ENCODE measurements around the gene CANT1. TPM values are rescaled to one million over a fixed set of nuclear protein-coding genes. Genes with fewer than 3 reads are reported as not detected.
A peak's percentile ranks its signal among the peaks of the same experiment; 100 is the strongest.

Gene CANT1
- total RNA-seq, 3 donors from 2014 or later (not counting 1 experiment from before 2014, with no cell fraction given): 40.0 to 58.8 (median 53.4) TPM

GRCh38 chr17:78996781-78997201 is 12.8 kb downstream of the CANT1 start:
- H3K27me3 ChIP-seq (ENCODE audit: control insufficient read depth, insufficient read depth, low read length): no peaks in the 10 kb centered on the region
- ATAC-seq (no peak), DNase-seq (no peak)
- peaks cover 22 to 40% of the 10 kb centered on the region in 2 donors for H3K4me1 Mint-ChIP-seq
- no peaks in the 10 kb centered on the region for H3K36me3 Mint-ChIP-seq
- no peak overlapping the region for H3K27ac ChIP-seq (ENCODE audit: low read length)
- H3K9me3 ChIP-seq (ENCODE audit: control insufficient read depth, insufficient read depth, low read length): no peaks in the 10 kb centered on the region
- H3K27me3 Mint-ChIP-seq (ENCODE audit: low read depth in 2 of 2): no peaks in the 10 kb centered on the region
- H3K4me3 ChIP-seq (ENCODE audit: low read length): no peak overlapping the region
- no peak overlapping the region for H3K4me3 Mint-ChIP-seq
- no peak overlapping the region for H3K27ac Mint-ChIP-seq
- peaks cover 9% of the 10 kb centered on the region for H3K4me1 ChIP-seq (ENCODE audit: control insufficient read depth, insufficient read depth, low read length)
- intact Hi-C loops (cut with micrococcal nuclease): no loop called here
- H3K36me3 ChIP-seq (ENCODE audit: control insufficient read depth, insufficient read depth, low read length): peaks cover 40% of the 10 kb centered on the region
- no peaks in the 10 kb centered on the region for H3K9me3 Mint-ChIP-seq
- WGBS (ENCODE audit: insufficient coverage): 98% methylated on average over 16 of the region's 16 CpGs
- TF ChIP-seq, protein P1, sequence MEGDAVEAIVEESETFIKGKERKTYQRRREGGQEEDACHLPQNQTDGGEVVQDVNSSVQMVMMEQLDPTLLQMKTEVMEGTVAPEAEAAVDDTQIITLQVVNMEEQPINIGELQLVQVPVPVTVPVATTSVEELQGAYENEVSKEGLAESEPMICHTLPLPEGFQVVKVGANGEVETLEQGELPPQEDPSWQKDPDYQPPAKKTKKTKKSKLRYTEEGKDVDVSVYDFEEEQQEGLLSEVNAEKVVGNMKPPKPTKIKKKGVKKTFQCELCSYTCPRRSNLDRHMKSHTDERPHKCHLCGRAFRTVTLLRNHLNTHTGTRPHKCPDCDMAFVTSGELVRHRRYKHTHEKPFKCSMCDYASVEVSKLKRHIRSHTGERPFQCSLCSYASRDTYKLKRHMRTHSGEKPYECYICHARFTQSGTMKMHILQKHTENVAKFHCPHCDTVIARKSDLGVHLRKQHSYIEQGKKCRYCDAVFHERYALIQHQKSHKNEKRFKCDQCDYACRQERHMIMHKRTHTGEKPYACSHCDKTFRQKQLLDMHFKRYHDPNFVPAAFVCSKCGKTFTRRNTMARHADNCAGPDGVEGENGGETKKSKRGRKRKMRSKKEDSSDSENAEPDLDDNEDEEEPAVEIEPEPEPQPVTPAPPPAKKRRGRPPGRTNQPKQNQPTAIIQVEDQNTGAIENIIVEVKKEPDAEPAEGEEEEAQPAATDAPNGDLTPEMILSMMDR (IDR thresholded peaks at IDR 0.05): no peak

DNA sequence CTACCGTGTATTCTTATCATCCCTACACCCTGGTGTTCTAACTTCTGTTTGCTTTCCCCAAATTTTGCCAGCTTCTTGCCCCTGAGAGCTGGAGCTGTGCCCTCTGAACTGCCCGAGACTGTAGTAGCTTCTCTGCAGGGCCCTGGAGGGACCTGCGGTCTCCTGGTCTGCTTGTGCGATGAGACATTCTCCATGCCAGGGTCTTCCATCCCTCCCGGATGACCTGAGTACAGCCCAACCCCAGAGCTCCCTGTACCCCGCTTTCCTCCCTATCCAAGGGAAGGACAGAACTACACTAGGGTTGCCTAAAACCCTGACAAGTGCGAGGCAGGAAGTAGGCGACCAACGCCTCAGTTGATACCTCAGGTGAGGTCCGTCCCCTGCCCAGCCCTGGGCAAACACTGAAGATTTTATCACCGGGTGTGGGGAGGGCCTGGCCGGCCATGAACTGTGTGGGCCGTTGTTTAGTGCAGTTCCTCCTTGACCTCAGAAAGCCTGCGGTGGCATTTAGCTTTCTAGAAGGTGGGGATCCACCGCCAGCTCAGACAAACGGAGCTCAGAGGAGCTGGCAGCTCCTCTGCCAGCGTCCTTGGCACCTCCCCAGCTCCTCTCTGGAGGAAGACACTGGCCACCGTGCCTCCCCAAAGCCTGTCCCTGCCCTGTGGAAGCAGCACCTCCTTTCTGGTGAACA is 13.7 kb downstream of the CANT1 start:
- ATAC-seq: peak in 1 of 3 donors; percentile 27
- TF ChIP-seq, protein P1 (IDR thresholded peaks at IDR 0.05): no peak
- peaks cover 9% of the 10 kb centered on the region for H3K4me1 ChIP-seq (ENCODE audit: control insufficient read depth, insufficient read depth, low read length)
- H3K27me3 Mint-ChIP-seq (ENCODE audit: low read depth in 2 of 2): no peaks in the 10 kb centered on the region
- no peaks in the 10 kb centered on the region for H3K9me3 Mint-ChIP-seq
- no peak overlapping the region for H3K4me3 Mint-ChIP-seq
- no peaks in the 10 kb centered on the region for H3K9me3 ChIP-seq (ENCODE audit: control insufficient read depth, insufficient read depth, low read length)
- no peak overlapping the region for H3K27ac ChIP-seq (ENCODE audit: low read length)
- intact Hi-C loops (cut with micrococcal nuclease): no loop called here
- H3K27ac Mint-ChIP-seq: peak overlapping the region in 1 of 2 donors; percentile 67
- H3K4me3 ChIP-seq (ENCODE audit: low read length): no peak overlapping the region
- WGBS (ENCODE audit: insufficient coverage): 73% methylated on average over 18 of the region's 18 CpGs
- no peaks in the 10 kb centered on the region for H3K27me3 ChIP-seq (ENCODE audit: control insufficient read depth, insufficient read depth, low read length)
- H3K36me3 Mint-ChIP-seq: no peaks in the 10 kb centered on the region
- no peak for DNase-seq
- H3K36me3 ChIP-seq (ENCODE audit: control insufficient read depth, insufficient read depth, low read length): peaks cover 49% of the 10 kb centered on the region
- H3K4me1 Mint-ChIP-seq: peaks cover 13 to 31% of the 10 kb centered on the region in 2 donors

DNA sequence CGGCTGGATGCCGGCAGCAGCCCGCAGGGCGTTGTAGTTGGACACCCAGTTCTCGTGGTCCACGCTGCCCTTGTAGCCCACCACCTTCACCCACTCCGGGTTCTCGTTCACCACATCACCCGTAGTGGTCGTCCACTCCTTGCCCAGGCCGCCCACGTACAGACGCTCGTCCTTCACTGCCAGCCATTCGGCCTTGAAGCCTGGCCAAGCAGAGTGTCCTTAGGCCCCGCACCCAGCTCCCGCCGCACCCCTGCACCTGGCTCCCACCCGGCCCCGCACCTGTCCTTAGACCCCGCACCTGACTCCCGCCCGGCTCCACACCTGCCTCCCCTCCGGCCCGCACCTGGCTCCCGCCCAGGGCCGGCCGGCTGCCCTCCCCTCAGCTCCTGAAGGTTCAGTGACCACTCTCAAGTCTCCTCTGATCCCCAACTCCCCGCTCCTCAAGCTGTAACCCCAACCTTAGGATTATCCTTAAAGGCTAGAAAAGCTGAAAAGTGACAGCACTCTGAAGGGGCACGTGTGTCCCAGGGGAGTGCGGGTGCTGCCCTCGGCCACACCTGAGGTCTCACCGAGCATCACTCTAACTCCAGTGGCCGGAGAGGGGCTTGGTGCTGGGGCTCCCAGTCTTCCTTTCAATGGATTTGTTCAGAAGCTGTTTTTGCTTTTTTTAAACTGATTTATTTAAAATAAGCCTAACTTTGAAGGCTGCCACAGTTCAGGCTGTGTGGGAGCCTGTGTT is 14.4 kb downstream of the CANT1 start:
- H3K4me3 ChIP-seq (ENCODE audit: low read length): no peak overlapping the region
- no peaks in the 10 kb centered on the region for H3K27me3 ChIP-seq (ENCODE audit: control insufficient read depth, insufficient read depth, low read length)
- no peak for ATAC-seq
- Mint-ChIP-seq H3K27me3 (ENCODE audit: low read depth in 2 of 2) (no peaks in the 10 kb centered on the region), H3K4me3 (no peak overlapping the region), H3K9me3 (no peaks in the 10 kb centered on the region), H3K36me3 (no peaks in the 10 kb centered on the region), H3K27ac (peak overlapping the region in 1 of 2 donors; percentile 67), H3K4me1 (peaks cover 12 to 24% of the 10 kb centered on the region in 2 donors)
- intact Hi-C loops (cut with micrococcal nuclease): no loop called here
- H3K4me1 ChIP-seq (ENCODE audit: control insufficient read depth, insufficient read depth, low read length): peaks cover 9% of the 10 kb centered on the region
- whole genome bisulfite sequencing (ENCODE audit: insufficient coverage): 94% methylated on average over 34 of the region's 34 CpGs
- TF ChIP-seq, protein P1 (IDR thresholded peaks at IDR 0.05): no peak
- no peak for DNase-seq
- H3K9me3 ChIP-seq (ENCODE audit: control insufficient read depth, insufficient read depth, low read length): no peaks in the 10 kb centered on the region
- no peak overlapping the region for H3K27ac ChIP-seq (ENCODE audit: low read length)
- H3K36me3 ChIP-seq (ENCODE audit: control insufficient read depth, insufficient read depth, low read length): peaks cover 51% of the 10 kb centered on the region
